B cell (primary cell): ENCODE results near the gene TMEM222.

Experiments used
- EZH2 ChIP-seq: IDR thresholded peaks from 2 replicates; pipeline ENCODE4 v1.6.1; 2012; ENCODE audit warnings: borderline replicate concordance, low read depth, mild to moderate bottlenecking, moderate library complexity, low read length; ENCODE audit not compliant: insufficient read depth, poor library complexity, severe bottlenecking
- TF ChIP-seq, protein P1 (sequence below): fragments of 200-600 bp; IDR thresholded peaks from one replicate; pipeline ENCODE4 v1.8.0; 2022; ENCODE audit warnings: antibody characterized with exemption, mild to moderate bottlenecking

DNA sequence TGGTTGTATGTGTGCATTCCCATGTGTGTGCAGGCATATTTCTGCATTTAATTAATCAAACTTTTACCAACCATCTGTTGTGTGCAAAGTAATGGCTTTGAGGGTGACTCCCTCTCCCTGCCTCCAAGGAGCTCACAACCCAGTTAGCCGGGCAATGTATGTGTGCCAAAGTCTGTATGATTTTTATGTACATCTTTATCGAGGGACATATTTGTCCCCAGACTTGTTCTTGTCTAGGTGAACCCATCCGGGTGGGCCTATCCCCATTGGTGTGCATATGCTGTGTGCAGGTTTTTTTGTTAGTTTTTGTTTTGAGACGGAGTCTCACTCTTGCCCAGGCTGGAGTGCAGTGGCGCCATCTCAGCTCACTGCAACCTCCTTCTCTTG is 21.7 kb downstream of the TMEM222 start:
- TF ChIP-seq, protein P1, sequence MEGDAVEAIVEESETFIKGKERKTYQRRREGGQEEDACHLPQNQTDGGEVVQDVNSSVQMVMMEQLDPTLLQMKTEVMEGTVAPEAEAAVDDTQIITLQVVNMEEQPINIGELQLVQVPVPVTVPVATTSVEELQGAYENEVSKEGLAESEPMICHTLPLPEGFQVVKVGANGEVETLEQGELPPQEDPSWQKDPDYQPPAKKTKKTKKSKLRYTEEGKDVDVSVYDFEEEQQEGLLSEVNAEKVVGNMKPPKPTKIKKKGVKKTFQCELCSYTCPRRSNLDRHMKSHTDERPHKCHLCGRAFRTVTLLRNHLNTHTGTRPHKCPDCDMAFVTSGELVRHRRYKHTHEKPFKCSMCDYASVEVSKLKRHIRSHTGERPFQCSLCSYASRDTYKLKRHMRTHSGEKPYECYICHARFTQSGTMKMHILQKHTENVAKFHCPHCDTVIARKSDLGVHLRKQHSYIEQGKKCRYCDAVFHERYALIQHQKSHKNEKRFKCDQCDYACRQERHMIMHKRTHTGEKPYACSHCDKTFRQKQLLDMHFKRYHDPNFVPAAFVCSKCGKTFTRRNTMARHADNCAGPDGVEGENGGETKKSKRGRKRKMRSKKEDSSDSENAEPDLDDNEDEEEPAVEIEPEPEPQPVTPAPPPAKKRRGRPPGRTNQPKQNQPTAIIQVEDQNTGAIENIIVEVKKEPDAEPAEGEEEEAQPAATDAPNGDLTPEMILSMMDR = no peak
- no peak for TF ChIP-seq EZH2
